Upper lobe of right lung (tissue), 1 donor: Measurements from ENCODE around the gene NELL1. TPM values are rescaled to one million over a fixed set of nuclear protein-coding genes. Genes with fewer than 3 reads are reported as not detected.

Source experiments
- ATAC-seq: fragments of 200-7000 bp; cut with Tn5 transposase; one replicate; pipeline ENCODE4 v1.9.1; 2020; ENCODE audit warnings: mild to moderate bottlenecking, moderate library complexity
- DNase-seq: peaks from one replicate; pipeline ENCODE4 v3.0.0-alpha.2; 2020
- H3K27ac ChIP-seq: fragments of 200-600 bp; one replicate; pipeline ENCODE4 v1.8.0; 2022
- H3K27me3 ChIP-seq: fragments of 200-600 bp; one replicate; pipeline ENCODE4 v1.8.0; 2022; ENCODE audit warnings: mild to moderate bottlenecking
- H3K36me3 ChIP-seq: fragments of 200-600 bp; one replicate; pipeline ENCODE4 v1.8.0; 2022
- H3K4me1 ChIP-seq: fragments of 200-600 bp; one replicate; pipeline ENCODE4 v1.8.0; 2022
- H3K4me3 ChIP-seq: fragments of 200-600 bp; one replicate; pipeline ENCODE4 v1.8.0; 2022; ENCODE audit warnings: mild to moderate bottlenecking
- H3K9me3 ChIP-seq: fragments of 200-600 bp; one replicate; pipeline ENCODE4 v1.8.0; 2022
- CTCF ChIP-seq: fragments of 200-600 bp; IDR thresholded peaks from one replicate; pipeline ENCODE4 v1.8.0; 2022; ENCODE audit warnings: antibody characterized with exemption
- intact Hi-C: fragments of 100-400 bp; cut with DNase I; formaldehyde crosslinking; loops from one replicate; pipeline ENCODE4 v1.11.0; 2022
- total RNA-seq: library from RNA; stranded (reverse); fragmentation: NEBNext Ultra II Directional; extraction: Animal tissue kit (Norgen Biotek cat#: 25700); gene quantifications from one replicate; pipeline ENCODE4 v1.2.1, GENCODE V29; 2021
- donor health status: DM: no; HTN: yes; CAD: no; lungs with severe emphysema.

Gene NELL1
- total RNA-seq, 1 donor from 2014 or later: not detected

GRCh38 chr11:21543901-21544300 is 874.5 kb downstream of the NELL1 start:
- H3K27ac ChIP-seq: no peak overlapping the region
- intact Hi-C loops: no loop called here
- no peak for TF ChIP-seq CTCF
- no peaks in the 10 kb centered on the region for H3K9me3 ChIP-seq
- H3K36me3 ChIP-seq: no peaks in the 10 kb centered on the region
- H3K4me3 ChIP-seq: no peak overlapping the region
- no peaks in the 10 kb centered on the region for H3K4me1 ChIP-seq
- H3K27me3 ChIP-seq: no peaks in the 10 kb centered on the region
- DNase-seq: no peak
- no peak for ATAC-seq

- Histone ChIP-seq H3K4me3 (no peak overlapping the region), H3K27ac (no peak overlapping the region), H3K4me1 (no peaks in the 10 kb centered on the region), H3K9me3 (no peaks in the 10 kb centered on the region), H3K27me3 (no peaks in the 10 kb centered on the region), H3K36me3 (no peaks in the 10 kb centered on the region)
- intact Hi-C loops: no loop called here
- DNase-seq (no peak), ATAC-seq (no peak)
- no peak for TF ChIP-seq CTCF
These were observed 876.3 kb downstream of the NELL1 start for GRCh38 chr11:21545699-21546098.

- ATAC-seq: no peak
- H3K4me3 ChIP-seq: no peak overlapping the region
- intact Hi-C loops: no loop called here
- no peak for DNase-seq
- no peak overlapping the region for H3K27ac ChIP-seq
- no peaks in the 10 kb centered on the region for H3K4me1 ChIP-seq
- no peaks in the 10 kb centered on the region for H3K27me3 ChIP-seq
- no peaks in the 10 kb centered on the region for H3K9me3 ChIP-seq
- TF ChIP-seq CTCF: no peak
- H3K36me3 ChIP-seq: no peaks in the 10 kb centered on the region
These were observed 877.3 kb downstream of the NELL1 start for GRCh38 chr11:21546703-21547102.

- ATAC-seq: no peak
- no peak for TF ChIP-seq CTCF
- no peaks in the 10 kb centered on the region for H3K27me3 ChIP-seq
- H3K4me1 ChIP-seq: no peaks in the 10 kb centered on the region
- H3K36me3 ChIP-seq: no peaks in the 10 kb centered on the region
- DNase-seq: no peak
- H3K9me3 ChIP-seq: no peaks in the 10 kb centered on the region
- H3K4me3 ChIP-seq: no peak overlapping the region
- no peak overlapping the region for H3K27ac ChIP-seq
- intact Hi-C loops: no loop called here
These were observed 883.5 kb downstream of the NELL1 start for GRCh38 chr11:21552911-21553310.

- no peak overlapping the region for H3K4me3 ChIP-seq
- no peaks in the 10 kb centered on the region for H3K4me1 ChIP-seq
- no peaks in the 10 kb centered on the region for H3K9me3 ChIP-seq
- DNase-seq: no peak
- no peak overlapping the region for H3K27ac ChIP-seq
- no peak for ATAC-seq
- H3K36me3 ChIP-seq: no peaks in the 10 kb centered on the region
- TF ChIP-seq CTCF: no peak
- intact Hi-C loops: no loop called here
- H3K27me3 ChIP-seq: no peaks in the 10 kb centered on the region
These were observed 884.4 kb downstream of the NELL1 start for GRCh38 chr11:21553795-21554194.

- intact Hi-C loops: no loop called here
- ATAC-seq: no peak
- no peaks in the 10 kb centered on the region for H3K9me3 ChIP-seq
These were observed 884.9 kb downstream of the NELL1 start for GRCh38 chr11:21554284-21554683.

More at GRCh38 chr11:21554284-21554683, 884.9 kb downstream of the NELL1 start:
- DNase-seq: no peak
- H3K27me3 ChIP-seq: no peaks in the 10 kb centered on the region
- no peak overlapping the region for H3K4me3 ChIP-seq
- H3K27ac ChIP-seq: no peak overlapping the region
- H3K36me3 ChIP-seq: no peaks in the 10 kb centered on the region
- H3K4me1 ChIP-seq: no peaks in the 10 kb centered on the region
- no peak for TF ChIP-seq CTCF
